ENCODE measurements around the gene TEAD4.

- TF ChIP-seq CTCF (IDR thresholded peaks at IDR 0.05 in 8 of 11, conservative IDR thresholded peaks at IDR 0.05 in 3 of 11) = no peak
- no peak for TF ChIP-seq POLR2A (IDR thresholded peaks at IDR 0.05)
Observed at GRCh38 chr12:3002646-3003045, 43.4 kb downstream of the TEAD4 start.

Data from spleen (tissue), 7 donors.